ENCODE data around the gene METRNL. TPM values are rescaled to one million over a fixed set of nuclear protein-coding genes. Genes with fewer than 3 reads are reported as not detected.

The METRNL gene
- total RNA-seq, 1 donor from 2014 or later = 63.8 TPM

GRCh38 chr17:83072600-83073358 is 6.6 kb upstream of the METRNL start:
- Mint-ChIP-seq H3K36me3 (ENCODE audit: low read depth) (no peaks in the 10 kb centered on the region), H3K4me3 (ENCODE audit: unreplicated experiment) (no peak overlapping the region), H3K4me1 (ENCODE audit: low read depth) (peaks cover 2% of the 10 kb centered on the region), H3K27ac (ENCODE audit: unreplicated experiment) (no peak overlapping the region), H3K9me3 (ENCODE audit: low read depth) (no peaks in the 10 kb centered on the region), H3K27me3 (ENCODE audit: low read depth) (peaks cover 4% of the 10 kb centered on the region)
- no peak for TF ChIP-seq CTCF (IDR thresholded peaks at IDR 0.05)
- DNase-seq (ENCODE audit: low spot score) = no peak

- no peaks in the 10 kb centered on the region for H3K36me3 Mint-ChIP-seq (ENCODE audit: low read depth)
- H3K27me3 Mint-ChIP-seq (ENCODE audit: low read depth) = peaks cover 2% of the 10 kb centered on the region
- no peaks in the 10 kb centered on the region for H3K9me3 Mint-ChIP-seq (ENCODE audit: low read depth)
- no peaks in the 10 kb centered on the region for H3K4me1 Mint-ChIP-seq (ENCODE audit: low read depth)
- TF ChIP-seq CTCF (IDR thresholded peaks at IDR 0.05) = no peak
- H3K27ac Mint-ChIP-seq (ENCODE audit: unreplicated experiment) = no peak overlapping the region
- DNase-seq (ENCODE audit: low spot score) = no peak
- H3K4me3 Mint-ChIP-seq (ENCODE audit: unreplicated experiment) = no peak overlapping the region
These were observed 5.9 kb upstream of the METRNL start for GRCh38 chr17:83073389-83074063.

- TF ChIP-seq CTCF (IDR thresholded peaks at IDR 0.05) = no peak
- H3K9me3 Mint-ChIP-seq (ENCODE audit: low read depth) = no peaks in the 10 kb centered on the region
- no peaks in the 10 kb centered on the region for H3K36me3 Mint-ChIP-seq (ENCODE audit: low read depth)
- H3K27me3 Mint-ChIP-seq (ENCODE audit: low read depth) = peaks cover under 1% of the 10 kb centered on the region
- DNase-seq (ENCODE audit: low spot score) = no peak
- no peak overlapping the region for H3K4me3 Mint-ChIP-seq (ENCODE audit: unreplicated experiment)
- H3K27ac Mint-ChIP-seq (ENCODE audit: unreplicated experiment) = no peak overlapping the region
- no peaks in the 10 kb centered on the region for H3K4me1 Mint-ChIP-seq (ENCODE audit: low read depth)
These were observed 4.8 kb upstream of the METRNL start for GRCh38 chr17:83074486-83075223.

- no peak for TF ChIP-seq CTCF (IDR thresholded peaks at IDR 0.05)
- Mint-ChIP-seq H3K4me3 (ENCODE audit: unreplicated experiment) (no peak overlapping the region), H3K36me3 (ENCODE audit: low read depth) (no peaks in the 10 kb centered on the region), H3K27ac (ENCODE audit: unreplicated experiment) (no peak overlapping the region), H3K27me3 (ENCODE audit: low read depth) (no peaks in the 10 kb centered on the region), H3K4me1 (ENCODE audit: low read depth) (no peaks in the 10 kb centered on the region), H3K9me3 (ENCODE audit: low read depth) (no peaks in the 10 kb centered on the region)
- no peak for DNase-seq (ENCODE audit: low spot score)
These were observed 4.0 kb upstream of the METRNL start for GRCh38 chr17:83075270-83075880.

GRCh38 chr17:83076938-83077337 is 2.5 kb upstream of the METRNL start:
- peak; percentile 40 for TF ChIP-seq CTCF (IDR thresholded peaks at IDR 0.05)
- no peak for DNase-seq (ENCODE audit: low spot score)
- no peak overlapping the region for H3K27ac Mint-ChIP-seq (ENCODE audit: unreplicated experiment)
- no peaks in the 10 kb centered on the region for H3K27me3 Mint-ChIP-seq (ENCODE audit: low read depth)
- H3K36me3 Mint-ChIP-seq (ENCODE audit: low read depth) = no peaks in the 10 kb centered on the region
- peaks cover 5% of the 10 kb centered on the region for H3K4me1 Mint-ChIP-seq (ENCODE audit: low read depth)
- no peak overlapping the region for H3K4me3 Mint-ChIP-seq (ENCODE audit: unreplicated experiment)
- H3K9me3 Mint-ChIP-seq (ENCODE audit: low read depth) = no peaks in the 10 kb centered on the region

All from chondrocyte (in vitro differentiated cells).